ENCODE results near the gene THOC6.

The THOC6 gene

GRCh38 chr16:3017794-3018506 lies 5.9 kb upstream of the THOC6 start, which contains the start of gene CLDN6:
TSS of gene CLDN6 (minus strand) at chr16:3018183. CDS start at chr16:3016021, 2,162 bp downstream.
- DNase-seq = no peak

- DNase-seq = no peak
These were observed 4.1 kb upstream of the THOC6 start for GRCh38 chr16:3019594-3020246.

GRCh38 chr16:3020247-3020603 lies 3.6 kb upstream of the THOC6 start, which contains the start of gene TNFRSF12A:
TSS of gene TNFRSF12A (plus strand) at chr16:3020368. CDS start at chr16:3020398, 30 bp downstream.
- DNase-seq = no peak

GRCh38 chr16:3020604-3021448 lies 3.0 kb upstream of the THOC6 start:
- no peak for DNase-seq

- DNase-seq = no peak
These were observed 2.2 kb upstream of the THOC6 start for GRCh38 chr16:3021449-3022207.

GRCh38 chr16:3022208-3022683 lies 1.6 kb upstream of the THOC6 start:
- no peak for DNase-seq

- DNase-seq = no peak
These were observed 986 bp upstream of the THOC6 start for GRCh38 chr16:3022684-3023414.

GRCh38 chr16:3023415-3023668 lies 493 bp upstream of the THOC6 start:
- DNase-seq = no peak

GRCh38 chr16:3025032-3026002 lies 1.5 kb downstream of the THOC6 start:
- DNase-seq = no peak

GRCh38 chr16:3026003-3026378 lies 2.2 kb downstream of the THOC6 start:
- DNase-seq = no peak

GRCh38 chr16:3026609-3027488 lies 3.0 kb downstream of the THOC6 start:
- no peak for DNase-seq

GRCh38 chr16:3027489-3027795 lies 3.6 kb downstream of the THOC6 start:
- DNase-seq = no peak

- DNase-seq = no peak
These were observed 4.3 kb downstream of the THOC6 start for GRCh38 chr16:3027983-3028715.

GRCh38 chr16:3028716-3029319 lies 5.0 kb downstream of the THOC6 start:
- DNase-seq = no peak

GRCh38 chr16:3029491-3030221 lies 5.8 kb downstream of the THOC6 start:
- DNase-seq = no peak

GRCh38 chr16:3030222-3031212 lies 6.7 kb downstream of the THOC6 start:
- no peak for DNase-seq

- DNase-seq = no peak
These were observed 8.8 kb downstream of the THOC6 start for GRCh38 chr16:3032624-3033023.
